Tibial nerve (tissue), 4 donors: ENCODE results near the gene INCA1.

Experiments used
- EP300 ChIP-seq, 2 donors: sonication (generic); formaldehyde crosslinking; IDR thresholded peaks; one replicate each; pipeline ENCODE4 v1.6.1; 2017; ENCODE audit warnings: antibody characterized with exemption in 2 of 2, mild to moderate bottlenecking in 1 of 2
- POLR2A ChIP-seq, 2 donors: fragments of 450-650 bp; IDR thresholded peaks; one replicate each; pipeline ENCODE4 v1.6.1; 2017; ENCODE audit warnings: antibody characterized with exemption in 2 of 2, mild to moderate bottlenecking in 2 of 2, moderate library complexity in 2 of 2
- TF ChIP-seq, protein P1 (sequence below), 5 experiments: fragments of 200-600 bp in 3 of 5; fragments of 450-650 bp in 2 of 5; sonication (generic) in 3 of 5; IDR thresholded peaks; one replicate each; pipeline ENCODE4 v1.5.1; 2016 to 2019; ENCODE audit warnings: antibody characterized with exemption in 5 of 5, mild to moderate bottlenecking in 3 of 5, moderate library complexity in 2 of 5

DNA sequence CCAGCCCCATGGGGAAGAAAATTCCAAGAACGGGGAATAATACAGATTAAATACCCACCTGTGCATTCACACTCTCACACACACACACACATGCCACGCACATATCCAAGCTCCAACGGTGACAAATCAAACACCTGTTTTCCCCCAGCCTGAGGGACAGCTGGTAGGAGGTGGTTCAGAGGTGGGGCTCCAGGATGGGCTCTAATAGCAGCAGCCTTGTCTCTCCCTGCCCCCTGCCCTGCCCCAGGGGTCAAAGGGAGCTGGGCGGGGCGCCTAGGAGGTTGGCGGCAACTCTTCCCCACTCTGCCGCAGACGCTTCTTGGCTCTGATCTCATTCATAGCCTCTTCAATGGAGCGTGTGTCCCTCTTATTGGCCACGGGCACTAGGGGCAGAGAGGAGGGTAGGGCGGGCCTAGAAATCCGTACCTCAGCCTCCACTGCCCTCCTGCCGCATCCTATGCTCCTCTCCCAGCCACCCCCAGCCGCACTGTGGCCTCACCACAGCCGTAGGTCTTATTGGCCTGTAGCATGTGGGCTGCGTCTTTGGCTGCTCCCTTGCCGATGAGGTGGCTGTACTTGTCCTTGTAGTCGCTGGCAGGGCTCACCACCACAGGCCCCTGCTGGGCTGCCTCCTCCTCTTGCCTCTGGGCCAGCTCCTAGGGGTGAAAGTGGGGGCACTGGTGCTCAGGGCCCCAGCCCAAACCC lies 37.9 kb downstream of the INCA1 start:
- TF ChIP-seq, protein P1, sequence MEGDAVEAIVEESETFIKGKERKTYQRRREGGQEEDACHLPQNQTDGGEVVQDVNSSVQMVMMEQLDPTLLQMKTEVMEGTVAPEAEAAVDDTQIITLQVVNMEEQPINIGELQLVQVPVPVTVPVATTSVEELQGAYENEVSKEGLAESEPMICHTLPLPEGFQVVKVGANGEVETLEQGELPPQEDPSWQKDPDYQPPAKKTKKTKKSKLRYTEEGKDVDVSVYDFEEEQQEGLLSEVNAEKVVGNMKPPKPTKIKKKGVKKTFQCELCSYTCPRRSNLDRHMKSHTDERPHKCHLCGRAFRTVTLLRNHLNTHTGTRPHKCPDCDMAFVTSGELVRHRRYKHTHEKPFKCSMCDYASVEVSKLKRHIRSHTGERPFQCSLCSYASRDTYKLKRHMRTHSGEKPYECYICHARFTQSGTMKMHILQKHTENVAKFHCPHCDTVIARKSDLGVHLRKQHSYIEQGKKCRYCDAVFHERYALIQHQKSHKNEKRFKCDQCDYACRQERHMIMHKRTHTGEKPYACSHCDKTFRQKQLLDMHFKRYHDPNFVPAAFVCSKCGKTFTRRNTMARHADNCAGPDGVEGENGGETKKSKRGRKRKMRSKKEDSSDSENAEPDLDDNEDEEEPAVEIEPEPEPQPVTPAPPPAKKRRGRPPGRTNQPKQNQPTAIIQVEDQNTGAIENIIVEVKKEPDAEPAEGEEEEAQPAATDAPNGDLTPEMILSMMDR (IDR thresholded peaks at IDR 0.05) = no peak
- no peak for TF ChIP-seq POLR2A (IDR thresholded peaks at IDR 0.05)
- no peak for TF ChIP-seq EP300 (IDR thresholded peaks at IDR 0.05)
